Astrocyte (in vitro differentiated cells and primary cell): ENCODE data around the gene CALM3.

Experiments
- EZH2 ChIP-seq: IDR thresholded peaks from 2 replicates; pipeline ENCODE4 v1.6.1; 2012; ENCODE audit warnings: mild to moderate bottlenecking, low read length, inconsistent platforms; ENCODE audit not compliant: insufficient read depth
- TF ChIP-seq, protein P1 (sequence below): IDR thresholded peaks from 2 replicates; pipeline ENCODE4 v1.5.1; 2011; ENCODE audit warnings: low read depth, mild to moderate bottlenecking, inconsistent platforms, low read length, moderate library complexity; ENCODE audit not compliant: insufficient read depth

DNA sequence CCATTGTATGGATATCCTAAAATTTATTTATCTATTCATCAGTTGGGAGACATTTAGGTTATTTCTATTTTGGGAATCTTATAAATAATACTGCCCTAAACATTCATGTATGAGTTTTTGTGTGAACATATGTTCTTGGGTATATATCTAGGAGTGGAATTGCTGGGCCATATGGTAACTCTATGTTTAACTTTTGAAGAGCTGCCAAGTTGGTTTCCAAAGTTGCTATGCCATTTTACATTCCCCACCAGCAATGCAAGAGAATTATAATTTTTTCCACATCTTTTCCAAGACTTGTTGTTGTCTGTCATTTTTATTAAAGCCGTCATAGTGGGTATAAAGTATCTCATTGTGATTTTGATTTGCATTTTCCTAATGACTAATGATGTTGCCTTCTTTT is 48.2 kb upstream of the CALM3 start:
- TF ChIP-seq, protein P1, sequence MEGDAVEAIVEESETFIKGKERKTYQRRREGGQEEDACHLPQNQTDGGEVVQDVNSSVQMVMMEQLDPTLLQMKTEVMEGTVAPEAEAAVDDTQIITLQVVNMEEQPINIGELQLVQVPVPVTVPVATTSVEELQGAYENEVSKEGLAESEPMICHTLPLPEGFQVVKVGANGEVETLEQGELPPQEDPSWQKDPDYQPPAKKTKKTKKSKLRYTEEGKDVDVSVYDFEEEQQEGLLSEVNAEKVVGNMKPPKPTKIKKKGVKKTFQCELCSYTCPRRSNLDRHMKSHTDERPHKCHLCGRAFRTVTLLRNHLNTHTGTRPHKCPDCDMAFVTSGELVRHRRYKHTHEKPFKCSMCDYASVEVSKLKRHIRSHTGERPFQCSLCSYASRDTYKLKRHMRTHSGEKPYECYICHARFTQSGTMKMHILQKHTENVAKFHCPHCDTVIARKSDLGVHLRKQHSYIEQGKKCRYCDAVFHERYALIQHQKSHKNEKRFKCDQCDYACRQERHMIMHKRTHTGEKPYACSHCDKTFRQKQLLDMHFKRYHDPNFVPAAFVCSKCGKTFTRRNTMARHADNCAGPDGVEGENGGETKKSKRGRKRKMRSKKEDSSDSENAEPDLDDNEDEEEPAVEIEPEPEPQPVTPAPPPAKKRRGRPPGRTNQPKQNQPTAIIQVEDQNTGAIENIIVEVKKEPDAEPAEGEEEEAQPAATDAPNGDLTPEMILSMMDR, result no peak
- no peak for TF ChIP-seq EZH2
